KMS-11 (cell line): Measurements from ENCODE around the gene MAP2K5.
"Not testable (repeated sequence)": the region's sequence is repeated elsewhere in the genome, so short reads cannot be mapped to it uniquely, and the experiment has no call there.

ENCODE experiments used
- H2AFZ ChIP-seq: fragments of 200-600 bp; sonication (generic); 2 replicates; pipeline ENCODE4 v1.6.1; 2016; ENCODE audit warnings: antibody characterized with exemption, mixed run types, low read depth
- H3K27ac ChIP-seq: fragments of 200-600 bp; sonication (generic); 2 replicates; pipeline ENCODE4 v1.6.1; 2016; ENCODE audit warnings: mild to moderate bottlenecking, mixed run types
- H3K27me3 ChIP-seq: fragments of 200-600 bp; sonication (generic); 2 replicates; pipeline ENCODE4 v1.6.1; 2017; ENCODE audit warnings: mild to moderate bottlenecking, low read depth, mixed run types, moderate library complexity; ENCODE audit not compliant: insufficient read depth
- H3K36me3 ChIP-seq: fragments of 200-600 bp; sonication (generic); 2 replicates; pipeline ENCODE4 v1.6.1; 2017; ENCODE audit warnings: mild to moderate bottlenecking, mixed run types; ENCODE audit not compliant: insufficient read depth
- H3K4me1 ChIP-seq: fragments of 200-600 bp; sonication (generic); 2 replicates; pipeline ENCODE4 v1.6.1; 2016; ENCODE audit warnings: mild to moderate bottlenecking, low read depth, mixed run types; ENCODE audit not compliant: poor library complexity, severe bottlenecking
- H3K4me2 ChIP-seq: fragments of 200-600 bp; sonication (generic); 2 replicates; pipeline ENCODE4 v1.7.0; 2016; ENCODE audit warnings: mild to moderate bottlenecking, mixed run types
- H3K4me3 ChIP-seq: fragments of 200-600 bp; sonication (generic); IDR thresholded peaks from 2 replicates; pipeline ENCODE4 v1.6.1; 2017; ENCODE audit warnings: low read depth, low read length, mixed read lengths; ENCODE audit not compliant: insufficient read depth
- H3K79me2 ChIP-seq: fragments of 200-600 bp; sonication (generic); 2 replicates; pipeline ENCODE4 v1.6.1; 2016; ENCODE audit warnings: low read depth, mixed run types; ENCODE audit not compliant: insufficient read depth
- H3K9ac ChIP-seq: fragments of 200-600 bp; sonication (generic); 2 replicates; pipeline ENCODE4 v1.6.1; 2016; ENCODE audit warnings: mild to moderate bottlenecking, mixed run types
- H4K20me1 ChIP-seq: fragments of 200-600 bp; sonication (generic); 2 replicates; pipeline ENCODE4 v1.6.1; 2016; ENCODE audit warnings: mild to moderate bottlenecking, mixed run types; ENCODE audit not compliant: insufficient read depth
- CTCF ChIP-seq: fragments of 200-600 bp; sonication (generic); conservative IDR thresholded peaks from 2 replicates; pipeline ENCODE4 v1.6.1; 2017; ENCODE audit warnings: low read depth, mild to moderate bottlenecking, antibody characterized with exemption, low read length, moderate library complexity, mixed read lengths

Gene MAP2K5

GRCh38 chr15:67660874-67661606 lies 118.5 kb downstream of the MAP2K5 start:
- Histone ChIP-seq H3K4me2 (no peak overlapping the region), H3K27me3 (no peaks in the 10 kb centered on the region), H3K79me2 (no peaks in the 10 kb centered on the region), H3K4me3 (no peak overlapping the region), H3K9ac (no peak overlapping the region), H3K27ac (no peak overlapping the region), H3K36me3 (no peaks in the 10 kb centered on the region), H2AFZ (no peak overlapping the region), H3K4me1 (no peaks in the 10 kb centered on the region), H4K20me1 (no peaks in the 10 kb centered on the region)
- no peak for TF ChIP-seq CTCF

- no peak overlapping the region for H3K4me2 ChIP-seq
- no peak overlapping the region for H2AFZ ChIP-seq
- no peaks in the 10 kb centered on the region for H3K4me1 ChIP-seq
- H3K4me3 ChIP-seq = no peak overlapping the region
- TF ChIP-seq CTCF = no peak
- no peaks in the 10 kb centered on the region for H3K36me3 ChIP-seq
- H3K27ac ChIP-seq = no peak overlapping the region
- H3K9ac ChIP-seq = no peak overlapping the region
- no peaks in the 10 kb centered on the region for H4K20me1 ChIP-seq
- no peaks in the 10 kb centered on the region for H3K27me3 ChIP-seq
- H3K79me2 ChIP-seq = no peaks in the 10 kb centered on the region
These were observed 128.3 kb downstream of the MAP2K5 start for GRCh38 chr15:67670647-67671305.

DNA sequence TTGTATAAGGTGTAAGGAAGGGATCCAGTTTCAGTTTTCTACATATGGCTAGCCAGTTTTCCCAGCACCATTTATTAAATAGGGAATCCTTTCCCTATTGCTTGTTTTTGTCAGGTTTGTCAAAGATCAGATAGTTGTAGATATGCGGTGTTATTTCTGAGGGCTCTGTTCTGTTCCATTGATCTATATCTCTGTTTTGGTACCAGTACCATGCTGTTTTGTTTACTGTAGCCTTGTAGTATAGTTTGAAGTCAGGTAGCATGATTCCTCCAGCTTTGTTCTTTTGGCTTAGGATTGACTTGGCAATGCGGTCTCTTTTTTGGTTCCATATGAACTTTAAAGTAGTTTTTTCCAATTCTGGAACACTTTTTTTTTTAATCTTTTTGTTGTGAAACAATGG lies 130.3 kb downstream of the MAP2K5 start:
- H3K4me1 ChIP-seq, H4K20me1 ChIP-seq, H3K36me3 ChIP-seq, H3K9ac ChIP-seq, H3K4me2 ChIP-seq, H3K4me3 ChIP-seq, H3K79me2 ChIP-seq, H2AFZ ChIP-seq, H3K27ac ChIP-seq, H3K27me3 ChIP-seq: not testable (repeated sequence)

DNA sequence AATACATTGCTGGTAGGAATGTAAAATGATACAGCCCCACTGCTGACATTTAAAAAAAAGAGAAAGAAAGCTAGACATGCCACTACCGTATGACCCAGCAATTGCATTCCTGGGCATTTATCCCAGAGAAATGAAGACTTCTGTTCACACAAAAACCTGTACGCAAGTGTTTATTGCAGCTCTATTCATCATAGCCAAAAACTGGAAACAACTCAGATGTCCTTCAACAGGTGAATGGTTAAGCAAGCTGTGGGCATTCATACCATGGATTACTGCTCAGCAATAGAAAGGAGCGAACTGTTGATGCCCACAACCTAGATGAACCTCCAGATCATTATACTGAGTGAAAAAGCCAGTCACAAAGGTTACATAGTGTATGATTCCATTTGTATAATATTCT lies 132.5 kb downstream of the MAP2K5 start:
- H3K27ac ChIP-seq = no peak overlapping the region
- no peak overlapping the region for H2AFZ ChIP-seq
- no peak overlapping the region for H3K9ac ChIP-seq
- H4K20me1 ChIP-seq = no peaks in the 10 kb centered on the region
- no peaks in the 10 kb centered on the region for H3K27me3 ChIP-seq
- H3K79me2 ChIP-seq = no peaks in the 10 kb centered on the region
- no peak overlapping the region for H3K4me2 ChIP-seq
- H3K4me1 ChIP-seq = no peaks in the 10 kb centered on the region
- TF ChIP-seq CTCF = no peak
- H3K36me3 ChIP-seq = no peaks in the 10 kb centered on the region
- H3K4me3 ChIP-seq = no peak overlapping the region

DNA sequence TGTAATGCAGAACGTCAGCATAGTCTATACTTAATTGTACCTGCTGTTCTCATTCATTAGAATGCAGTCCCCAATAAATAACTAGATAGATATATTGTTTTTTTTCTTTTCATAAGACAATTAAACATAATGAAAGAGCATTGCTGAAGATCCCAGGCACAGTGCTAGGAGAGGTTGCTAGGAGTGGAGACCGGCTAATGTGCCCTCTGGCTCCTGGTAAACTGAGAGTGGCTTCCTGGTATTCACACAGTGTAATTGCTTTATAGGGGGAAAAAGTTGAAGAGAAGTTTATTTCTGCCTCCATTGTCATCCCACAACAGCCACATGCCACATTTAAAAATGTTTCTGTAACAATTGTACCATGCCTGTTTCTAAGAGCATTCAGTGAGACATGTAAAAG lies 135.6 kb downstream of the MAP2K5 start:
- Histone ChIP-seq H2AFZ (no peak overlapping the region), H3K36me3 (no peaks in the 10 kb centered on the region), H3K4me2 (no peak overlapping the region), H4K20me1 (no peaks in the 10 kb centered on the region), H3K27me3 (no peaks in the 10 kb centered on the region), H3K9ac (no peak overlapping the region), H3K79me2 (no peaks in the 10 kb centered on the region), H3K4me3 (no peak overlapping the region), H3K27ac (no peak overlapping the region), H3K4me1 (peaks cover 7% of the 10 kb centered on the region)
- no peak for TF ChIP-seq CTCF
